GM11168 (cell line): ENCODE measurements around the gene RNASET2.

Experiments used
- in situ Hi-C: fragments of 300-500 bp; cut with MboI; formaldehyde crosslinking; loops from one replicate; pipeline ENCODE4 v1.12.0; 2022; ENCODE audit warnings: low sequenced_read_pairs; ENCODE audit not compliant: unreplicated experiment

RNASET2 gene

DNA sequence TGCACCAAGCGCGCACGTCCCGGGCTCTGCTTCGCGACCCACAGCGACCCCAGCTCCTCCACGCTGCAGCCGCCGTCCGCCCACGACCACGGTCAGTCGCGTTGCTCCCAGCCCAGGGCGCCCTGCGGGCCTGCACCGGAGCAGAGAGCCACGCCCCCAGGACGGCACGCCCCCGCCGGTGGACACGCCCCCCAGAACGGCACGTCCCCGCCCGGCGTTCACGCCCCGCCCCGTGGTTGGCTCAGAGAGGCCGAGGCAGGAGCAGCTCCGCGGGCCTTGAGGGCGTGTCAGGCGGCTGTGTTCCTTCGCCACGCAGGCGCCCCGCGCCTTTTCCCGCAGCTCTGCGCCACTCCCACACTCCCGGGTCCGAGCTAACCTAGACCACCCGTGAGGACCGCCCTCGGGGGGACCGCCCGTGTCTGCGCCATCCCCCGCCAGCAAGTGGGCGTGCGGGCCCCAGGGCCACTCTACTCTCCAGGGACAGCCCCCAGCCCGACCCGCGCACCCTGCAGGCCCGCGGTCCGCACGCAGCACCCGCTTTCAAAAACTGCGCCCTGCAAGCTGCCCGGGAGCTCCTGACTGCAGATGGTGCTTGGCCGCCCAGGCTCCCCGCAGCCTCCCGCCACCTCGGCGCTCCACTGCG, at the start of gene RNASET2:
TSS of gene RNASET2 (minus strand) at position 107 of the 643 bp plus-strand sequence. CDS start 368 bp downstream, outside the sequence.
- in situ Hi-C loops, result loop anchor here (25.0 kb wide), 1 partner anchor 169 kb away; no protein-coding TSS in a partner anchor

- in situ Hi-C loops, result loop anchor here (10.0 kb wide), 1 partner anchor 129 kb away; no protein-coding TSS in a partner anchor
Measured at GRCh38 chr6:167005350-167006159, 49.2 kb upstream of the RNASET2 start.

DNA sequence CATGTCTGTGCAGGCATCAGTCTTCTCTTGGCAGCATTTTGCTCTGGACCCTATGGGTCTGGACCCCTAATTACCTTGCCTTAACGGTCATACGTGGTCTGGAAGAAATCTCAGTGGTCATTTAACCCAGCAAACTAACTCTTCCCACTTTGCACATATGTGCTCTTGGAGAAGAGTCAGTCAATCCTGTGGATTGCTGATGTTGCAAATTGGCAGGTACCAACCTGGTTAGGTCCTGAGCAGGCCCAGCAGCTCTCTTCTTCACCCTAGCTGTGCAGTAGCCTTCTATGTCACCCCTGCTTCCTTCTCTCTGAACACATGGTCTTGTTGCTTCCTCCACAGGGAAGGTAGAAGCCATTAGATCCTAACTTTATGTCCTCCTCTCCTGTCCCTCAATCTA, 44.4 kb upstream of the RNASET2 start:
- in situ Hi-C loops, result loop anchor here (10.0 kb wide), 1 partner anchor 134 kb away; no protein-coding TSS in a partner anchor

GRCh38 chr6:166999884-167000253, 43.5 kb upstream of the RNASET2 start:
- in situ Hi-C loops, result loop anchor here (10.0 kb wide), 1 partner anchor 135 kb away; no protein-coding TSS in a partner anchor

DNA sequence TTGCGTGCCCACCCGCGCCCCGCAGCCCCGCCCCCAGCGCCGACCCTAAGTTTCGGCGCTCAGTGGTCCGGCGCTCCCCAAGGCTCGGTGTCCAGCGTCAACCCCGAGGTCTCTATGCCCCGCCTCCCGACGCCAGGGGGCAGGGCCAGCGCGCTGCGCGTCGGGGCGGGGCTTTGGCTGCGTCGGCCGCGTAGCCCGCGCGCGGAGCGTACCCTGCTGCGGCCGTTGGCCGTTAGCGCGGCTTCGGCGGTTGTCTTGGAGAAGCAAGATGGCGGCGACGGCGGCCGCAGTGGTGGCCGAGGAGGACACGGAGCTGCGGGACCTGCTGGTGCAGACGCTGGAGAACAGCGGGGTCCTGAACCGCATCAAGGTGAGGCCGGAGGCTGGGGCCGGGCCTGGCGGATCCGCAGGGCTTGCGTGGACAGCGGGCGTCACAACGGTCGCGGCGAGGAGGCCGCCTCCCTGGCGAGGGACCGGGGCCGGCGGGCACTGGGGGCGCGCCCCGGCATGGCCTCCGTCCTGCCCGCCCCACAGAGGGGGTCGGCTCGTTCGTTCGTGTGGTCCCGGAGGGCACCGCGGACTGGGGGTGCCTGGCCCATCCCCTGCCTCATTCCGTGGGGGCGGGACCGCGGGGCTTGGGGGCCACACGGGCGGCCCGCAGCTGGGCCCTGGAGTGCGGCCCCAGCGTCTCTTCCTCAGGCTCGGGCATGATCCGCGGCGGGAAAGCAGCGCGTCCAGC, 43.0 kb upstream of the RNASET2 start, which contains the start of gene CEP43:
TSS of gene CEP43 (plus strand) at position 253 of the 739 bp plus-strand sequence. CDS start at position 269, 16 bp downstream.
- in situ Hi-C loops, result no loop called here

DNA sequence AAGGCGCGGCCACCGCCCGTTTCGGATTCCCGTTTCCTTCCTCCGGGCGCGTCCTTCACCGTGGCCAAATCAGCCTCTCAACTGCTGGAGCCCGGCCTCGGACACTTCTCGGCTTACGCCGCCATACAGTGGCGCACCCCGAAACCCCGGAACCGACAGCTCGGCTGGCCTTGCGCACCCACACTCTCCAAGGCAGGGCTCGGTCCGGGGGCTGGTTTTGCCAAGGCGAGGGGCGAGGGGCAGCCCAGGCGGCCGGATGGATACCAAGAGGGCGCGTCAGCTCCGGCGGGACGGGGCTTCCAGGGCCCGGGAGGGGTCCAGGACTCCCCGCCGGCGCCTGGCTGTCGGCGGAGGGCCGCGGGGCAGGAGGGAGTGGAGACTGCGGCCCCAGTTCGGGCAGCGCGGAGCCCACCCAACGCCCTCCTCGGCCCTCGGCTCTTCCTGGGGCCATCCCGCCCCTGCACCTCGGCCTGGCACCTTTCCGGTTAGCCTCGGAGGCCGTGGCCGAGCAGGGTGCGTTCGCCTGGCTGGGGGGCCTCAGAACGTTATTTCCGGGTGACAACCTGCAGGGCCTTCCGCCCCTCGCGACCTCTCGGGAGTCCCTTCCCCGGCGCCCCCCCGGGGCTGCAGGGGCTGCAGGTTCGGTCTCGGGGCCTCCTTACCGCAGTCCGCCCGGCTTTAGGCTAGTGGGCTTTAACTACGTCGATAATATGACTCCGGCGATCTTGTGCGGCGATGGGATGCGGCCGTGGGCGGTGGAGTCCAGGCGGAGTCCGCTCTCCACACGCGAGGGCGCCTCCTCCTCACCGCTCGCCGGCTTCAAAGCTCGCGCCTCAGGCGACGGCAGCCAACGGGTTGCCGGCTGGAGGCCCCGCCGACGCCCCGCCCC, 42.1 kb upstream of the RNASET2 start:
- in situ Hi-C loops, result no loop called here

- in situ Hi-C loops, result no loop called here
Measured at GRCh38 chr6:166997768-166998255, 41.5 kb upstream of the RNASET2 start.

DNA sequence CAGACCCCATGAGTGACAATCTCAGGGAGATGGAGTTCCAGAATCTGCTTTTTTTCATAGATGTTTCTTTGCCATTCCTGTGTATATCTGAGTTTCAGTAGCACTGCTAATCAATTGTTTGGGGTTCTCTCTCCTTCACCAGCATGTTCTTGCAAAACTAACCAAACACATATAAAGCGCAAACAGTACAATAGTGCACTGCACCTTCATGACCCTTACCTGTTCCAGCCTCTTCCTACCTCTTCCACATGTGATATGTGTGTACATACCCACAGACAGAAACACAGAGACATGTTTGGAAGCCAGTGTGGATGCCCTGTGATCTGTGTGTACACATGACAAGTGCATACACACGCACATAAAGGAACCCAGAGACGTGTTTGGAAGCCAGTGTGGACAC, 41.0 kb upstream of the RNASET2 start:
- in situ Hi-C loops, result no loop called here

DNA sequence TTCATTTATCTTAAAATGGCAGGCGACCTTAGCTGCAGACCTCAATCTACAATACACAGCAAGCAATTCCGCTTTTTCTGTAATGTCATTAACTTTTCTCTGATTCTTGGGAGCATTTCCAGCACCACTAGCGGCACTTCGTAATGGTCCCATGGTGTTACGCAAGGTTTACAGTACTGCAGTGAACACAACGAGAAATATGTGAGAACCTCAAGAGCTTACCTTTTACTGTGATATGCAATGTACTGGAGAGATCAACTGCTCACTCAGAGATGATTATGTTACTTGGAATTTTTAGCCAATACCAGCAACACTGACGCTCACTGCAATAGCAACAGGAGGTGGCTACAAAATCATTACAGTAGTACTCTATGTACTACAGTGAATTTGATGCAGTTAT, 40.1 kb upstream of the RNASET2 start:
- in situ Hi-C loops, result no loop called here

DNA sequence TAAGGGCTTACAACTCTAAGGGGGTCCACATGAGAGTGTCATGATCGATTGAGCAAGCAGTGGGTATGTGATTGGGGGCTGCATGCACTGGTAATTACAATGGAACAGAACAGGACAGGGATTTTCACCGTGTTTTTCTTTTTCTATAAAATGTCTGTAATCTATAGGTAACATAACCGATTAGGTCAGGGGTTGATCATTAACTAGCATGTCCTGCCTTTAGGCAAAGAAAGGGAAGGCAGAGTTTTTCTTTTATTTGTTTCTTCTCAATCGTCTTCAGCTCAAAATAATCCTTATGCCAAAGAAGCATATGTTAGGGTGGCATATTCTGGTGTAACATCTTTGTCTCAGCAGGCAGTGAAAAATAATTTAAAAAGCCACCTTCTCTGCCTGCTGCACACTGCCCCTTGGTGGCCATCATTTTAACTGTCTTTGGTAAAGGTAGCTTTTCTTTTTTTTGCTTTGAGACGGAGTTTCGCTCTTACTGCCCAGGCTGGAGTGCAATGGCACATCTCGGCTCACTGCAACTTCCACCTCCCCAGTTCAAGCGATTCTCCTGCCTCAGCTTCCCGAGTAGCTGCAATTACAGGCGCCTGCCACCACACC, 33.2 kb upstream of the RNASET2 start:
- in situ Hi-C loops, result no loop called here

GRCh38 chr6:166988674-166989201, 32.4 kb upstream of the RNASET2 start:
- in situ Hi-C loops, result no loop called here

DNA sequence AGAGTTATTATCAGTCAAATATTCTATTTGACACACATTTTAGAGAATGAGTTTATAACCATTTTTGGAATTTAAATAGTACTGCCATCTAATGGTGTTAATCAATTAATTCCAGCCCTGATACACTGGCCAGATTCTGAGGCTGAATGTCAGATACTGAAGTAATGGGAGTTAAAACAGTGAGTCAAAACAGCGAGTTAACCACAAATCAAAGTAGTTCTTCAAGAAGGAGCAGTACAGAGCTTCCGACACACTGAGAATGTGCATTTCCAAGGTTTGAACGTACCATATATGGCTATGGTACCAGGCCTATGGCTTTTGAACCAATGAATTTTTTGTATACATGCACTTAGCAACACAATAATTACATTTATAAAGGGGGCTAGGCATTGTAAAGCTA, 31.6 kb upstream of the RNASET2 start:
- in situ Hi-C loops, result no loop called here

DNA sequence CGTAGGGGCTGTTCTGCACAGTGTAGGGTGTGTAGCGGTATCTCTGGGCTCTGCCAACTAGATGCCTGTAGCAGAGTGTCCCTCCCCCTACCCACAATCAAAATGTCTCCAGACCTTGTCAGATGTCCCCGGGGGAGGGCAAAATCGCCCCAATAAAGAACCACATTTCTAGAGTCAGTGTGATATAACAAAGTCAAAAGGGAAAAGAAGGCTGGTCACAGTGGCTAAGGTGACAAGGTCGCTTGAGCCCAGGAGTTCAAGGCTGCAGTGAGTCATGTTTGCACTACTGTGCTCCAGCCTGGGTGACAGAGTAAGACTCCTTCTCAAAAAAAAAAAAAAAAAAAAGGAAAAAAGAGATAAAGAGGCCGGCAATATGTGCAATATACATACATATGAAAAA, 31.1 kb upstream of the RNASET2 start:
- in situ Hi-C loops, result no loop called here

DNA sequence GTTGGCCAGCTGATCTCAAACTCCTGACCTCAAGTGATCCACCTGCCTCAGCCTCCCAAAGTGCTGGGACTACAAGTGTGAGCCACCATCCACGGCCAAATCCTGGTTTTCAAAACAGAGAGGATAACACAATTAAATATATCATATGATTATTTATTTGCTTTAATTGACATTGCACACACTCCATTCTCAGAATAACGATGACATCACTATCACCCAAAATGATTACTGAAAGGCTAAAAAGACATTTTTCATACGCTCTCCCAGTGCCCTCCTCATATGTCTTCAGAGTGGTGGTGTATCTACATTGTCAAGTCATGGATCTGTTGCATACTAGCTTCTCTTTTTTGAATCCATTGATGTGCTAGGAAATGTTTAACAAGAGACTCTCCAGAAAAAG, 24.4 kb upstream of the RNASET2 start:
- in situ Hi-C loops, result no loop called here

GRCh38 chr6:166977621-166978525, 21.5 kb upstream of the RNASET2 start:
- in situ Hi-C loops, result no loop called here

DNA sequence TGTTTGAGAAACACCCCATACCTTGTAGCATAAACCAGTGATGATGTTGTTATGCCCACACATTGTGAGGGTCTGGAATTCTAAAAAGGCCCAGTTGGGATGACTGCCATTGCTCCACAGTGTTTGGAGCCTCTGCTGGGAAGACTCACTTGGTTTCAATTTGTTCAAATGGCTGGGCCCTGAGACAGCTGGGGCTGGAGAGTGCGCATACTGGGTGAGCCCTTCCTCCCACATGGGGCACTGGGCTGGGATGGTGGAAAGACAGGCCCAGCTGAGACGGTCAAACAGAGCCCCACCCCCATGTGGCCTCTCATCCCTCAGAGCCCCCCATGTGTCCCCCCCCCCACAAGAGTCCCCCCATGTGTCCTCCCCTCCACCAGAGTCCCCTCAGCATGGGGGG, 20.3 kb upstream of the RNASET2 start:
- in situ Hi-C loops, result no loop called here

- in situ Hi-C loops, result loop anchor here (25.0 kb wide), 1 partner anchor 185 kb away; no protein-coding TSS in a partner anchor
Measured at GRCh38 chr6:166972101-166972500, 15.8 kb upstream of the RNASET2 start.

- in situ Hi-C loops, result loop anchor here (25.0 kb wide), 1 partner anchor 184 kb away; no protein-coding TSS in a partner anchor
Measured at GRCh38 chr6:166971271-166971670, 14.9 kb upstream of the RNASET2 start.
